SK-N-SH (cell line): ENCODE results near the gene TM9SF3.

Source experiments
- CTCF ChIP-seq: fragments of 200-600 bp; sonication (generic); IDR thresholded peaks from 2 replicates; pipeline ENCODE4 v1.6.1; 2017; ENCODE audit warnings: antibody characterized with exemption, mild to moderate bottlenecking, moderate library complexity
- EP300 ChIP-seq, 2 experiments: IDR thresholded peaks; 2 replicates each; pipeline versions ENCODE4 v1.4.0 to v1.6.1; 2012; ENCODE audit warnings: borderline replicate concordance in 1 of 2, low read depth in 1 of 2, low read length in 1 of 2
- NFIC ChIP-seq: IDR thresholded peaks from 2 replicates; pipeline ENCODE4 v1.4.0; 2012; ENCODE audit warnings: borderline replicate concordance
- POLR2AphosphoS5 ChIP-seq: IDR thresholded peaks from 2 replicates; pipeline ENCODE4 v1.6.1; 2012; ENCODE audit warnings: low read depth, low read length
- REST ChIP-seq: IDR thresholded peaks from 2 replicates; pipeline ENCODE4 v1.6.1; 2012; ENCODE audit warnings: mild to moderate bottlenecking, low read depth, low read length, moderate library complexity
- RFX5 ChIP-seq: IDR thresholded peaks from 2 replicates; pipeline ENCODE4 v1.6.1; 2012; ENCODE audit warnings: mild to moderate bottlenecking, improper control_type of control experiment, low read length
- TF ChIP-seq, protein P1 (sequence below): IDR thresholded peaks from 2 replicates; pipeline ENCODE4; 2012

GRCh38 chr10:96608262-96608661 is 21.4 kb upstream of the TM9SF3 start:
- TF ChIP-seq CTCF (no peak), EP300 (IDR thresholded peaks at IDR 0.05; ENCODE audit: borderline replicate concordance in 1 of 2, low read depth in 1 of 2, low read length in 1 of 2) (no peak), POLR2AphosphoS5 (no peak), REST (no peak), RFX5 (no peak), NFIC (no peak)
- TF ChIP-seq, protein P1, sequence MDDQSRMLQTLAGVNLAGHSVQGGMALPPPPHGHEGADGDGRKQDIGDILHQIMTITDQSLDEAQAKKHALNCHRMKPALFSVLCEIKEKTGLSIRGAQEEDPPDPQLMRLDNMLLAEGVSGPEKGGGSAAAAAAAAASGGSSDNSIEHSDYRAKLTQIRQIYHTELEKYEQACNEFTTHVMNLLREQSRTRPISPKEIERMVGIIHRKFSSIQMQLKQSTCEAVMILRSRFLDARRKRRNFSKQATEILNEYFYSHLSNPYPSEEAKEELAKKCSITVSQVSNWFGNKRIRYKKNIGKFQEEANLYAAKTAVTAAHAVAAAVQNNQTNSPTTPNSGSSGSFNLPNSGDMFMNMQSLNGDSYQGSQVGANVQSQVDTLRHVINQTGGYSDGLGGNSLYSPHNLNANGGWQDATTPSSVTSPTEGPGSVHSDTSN = no peak
